Epithelial cell of esophagus (primary cell): ENCODE measurements around the gene NETO2.
A peak's percentile ranks its signal among the peaks of the same experiment; 100 is the strongest.

ENCODE experiments used
- DNase-seq: peaks from one replicate; pipeline ENCODE4 v3.0.0; 2010; ENCODE audit warnings: low read depth
- H3K4me3 ChIP-seq: 2 replicates; pipeline ENCODE4 v1.5.1; 2011; ENCODE audit warnings: mild to moderate bottlenecking, low read length, control low read depth
- CTCF ChIP-seq: IDR thresholded peaks from 2 replicates; pipeline ENCODE4 v1.5.1; 2011; ENCODE audit warnings: low read depth, mild to moderate bottlenecking, low read length, control low read depth, inconsistent platforms; ENCODE audit not compliant: insufficient read depth; ENCODE audit errors: missing control alignments

The NETO2 gene

GRCh38 chr16:47037746-47038458, 105.8 kb downstream of the NETO2 start:
- DNase-seq = peak; percentile 74
- TF ChIP-seq CTCF = peak; percentile 77
- H3K4me3 ChIP-seq = peak overlapping the region; percentile 53

GRCh38 chr16:47037396-47037745, 106.4 kb downstream of the NETO2 start:
- DNase-seq = no peak
- TF ChIP-seq CTCF = no peak
- peak overlapping the region; percentile 53 for H3K4me3 ChIP-seq

GRCh38 chr16:47036201-47036600, 107.5 kb downstream of the NETO2 start:
- TF ChIP-seq CTCF = no peak
- H3K4me3 ChIP-seq = no peak overlapping the region
- DNase-seq = no peak

- no peak for DNase-seq
- TF ChIP-seq CTCF = no peak
- H3K4me3 ChIP-seq = no peak overlapping the region
Observed at GRCh38 chr16:47035436-47035835, 108.3 kb downstream of the NETO2 start.

GRCh38 chr16:47034455-47034854, 109.3 kb downstream of the NETO2 start:
- H3K4me3 ChIP-seq = no peak overlapping the region
- TF ChIP-seq CTCF = no peak
- no peak for DNase-seq

- H3K4me3 ChIP-seq = no peak overlapping the region
- DNase-seq = no peak
- TF ChIP-seq CTCF = no peak
Observed at GRCh38 chr16:47033176-47033575, 110.6 kb downstream of the NETO2 start.

- no peak for DNase-seq
- no peak for TF ChIP-seq CTCF
- H3K4me3 ChIP-seq = no peak overlapping the region
Observed at GRCh38 chr16:47029724-47030123, 114.0 kb downstream of the NETO2 start.
